Keratinocyte (primary cell): ENCODE measurements around the gene CACNA1C.

Source experiments
- CTCF ChIP-seq, 3 experiments: IDR thresholded peaks in 1 of 3; conservative IDR thresholded peaks in 1 of 3; optimal IDR thresholded peaks in 1 of 3; 2 replicates in 2 of 3; 3 replicates in 1 of 3; pipeline versions ENCODE3 to v1.5.1; 2011; ENCODE audit warnings: low read length in 3 of 3, mild to moderate bottlenecking in 3 of 3, moderate library complexity in 2 of 3, control low read depth in 1 of 3, inconsistent platforms in 1 of 3; ENCODE audit not compliant: insufficient read depth in 2 of 3; ENCODE audit errors: extremely low read depth in 1 of 3
- EZH2 ChIP-seq: IDR thresholded peaks from one replicate; pipeline ENCODE4 v1.6.1; 2012; ENCODE audit warnings: inconsistent platforms, mild to moderate bottlenecking, low read length, moderate library complexity

- TF ChIP-seq CTCF (optimal IDR thresholded peaks at IDR 0.05 in 1 of 3, IDR thresholded peaks at IDR 0.05 in 1 of 3, conservative IDR thresholded peaks at IDR 0.05 in 1 of 3; ENCODE audit: extremely low read depth in 1 of 3, insufficient read depth in 2 of 3, low read length in 3 of 3) (no peak), EZH2 (no peak)
These were observed 247.4 kb downstream of the CACNA1C start for GRCh38 chr12:2300168-2300567.
